ENCODE data around the gene ADM5. TPM values are rescaled to one million over a fixed set of nuclear protein-coding genes. Genes with fewer than 3 reads are reported as not detected.

ADM5 gene
- polyA plus RNA-seq, 1 of the 3 experiments (the other 2 are of a cell fraction), result 1.3 TPM

DNA sequence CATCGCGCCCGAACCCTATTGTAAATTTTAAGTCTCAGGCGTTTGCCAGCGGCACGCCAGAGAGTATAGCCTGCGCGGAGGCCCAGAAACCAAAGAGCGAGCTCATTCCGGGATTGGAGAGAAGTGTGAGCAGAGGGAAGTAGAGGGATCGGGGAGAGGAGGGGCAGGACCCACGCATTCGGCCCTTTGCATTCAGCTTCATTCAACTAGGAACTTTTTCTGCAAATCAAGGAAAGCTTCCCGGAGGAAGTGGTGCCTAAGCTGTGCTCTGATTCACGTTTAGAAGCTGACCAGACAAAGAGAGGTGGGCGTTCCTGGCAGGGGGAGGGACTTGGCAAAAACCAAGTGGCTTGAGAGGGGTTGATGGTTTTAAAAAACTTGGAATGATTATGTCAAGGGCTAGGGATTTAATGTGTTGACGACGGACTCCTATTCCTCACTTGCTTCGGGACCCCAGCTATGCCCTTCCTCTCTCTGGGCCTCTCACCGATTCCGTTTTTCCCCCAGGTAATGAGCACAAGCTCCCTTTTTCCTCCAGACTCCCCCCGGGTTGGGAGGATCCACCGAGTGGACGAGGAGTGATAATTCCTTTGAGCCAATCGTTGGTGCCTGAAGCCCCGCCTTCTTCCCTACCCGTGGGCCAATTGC is 13.1 kb upstream of the ADM5 start:
- ChIA-PET CTCF (interaction anchor here (0.5 to 8.8 kb wide), 9 partner anchors 9 to 143 kb away, joined by 3 to 78 read pairs (median 4); partner anchors contain the start of genes ADM5, BCL2L12, CPT1C and IRF3), POLR2A (interaction anchor here (1.0 to 2.2 kb wide), 8 partner anchors 10 to 214 kb away, joined by 3 to 15 read pairs (median 7); partner anchors contain the start of genes BCL2L12, CPT1C, IRF3 and NOSIP)
- peak overlapping the region; percentile 38 to 46 for H3K4me3 ChIP-seq (ENCODE audit: low read depth in 2 of 2, low read length in 1 of 2)
- no peaks in the 10 kb centered on the region for H3K27me3 ChIP-seq (ENCODE audit: insufficient read depth)
- DNase-seq, result peak; percentile 83
- H3K9me2 ChIP-seq, result no peaks in the 10 kb centered on the region
- H3K9me3 ChIP-seq, result no peaks in the 10 kb centered on the region
- H3K4me2 ChIP-seq, result peak overlapping the region; percentile 45
- H3K4me1 ChIP-seq (ENCODE audit: control insufficient read depth in 1 of 2, insufficient read depth in 2 of 2, low read depth in 1 of 2, low read length in 1 of 2), result peaks cover 24 to 31% of the 10 kb centered on the region in 2 experiments; a peak in 3 of 4 replicates
- H3K27ac ChIP-seq (ENCODE audit: low read depth in 2 of 2, low read length in 1 of 2), result peak overlapping the region; percentile 85 to 95
- H3K36me3 ChIP-seq (replicated peaks in 1 of 2; ENCODE audit: control insufficient read depth in 1 of 2, insufficient read depth in 2 of 2, low read length in 1 of 2), result peaks cover 2 to 5% of the 10 kb centered on the region in 2 experiments
- peaks cover 41% of the 10 kb centered on the region for H3K79me2 ChIP-seq (ENCODE audit: insufficient read depth)
- peak overlapping the region; percentile 73 for H3K9ac ChIP-seq
- peak overlapping the region; percentile 84; the same call in 1 of the 2 replicates for H2AFZ ChIP-seq (ENCODE audit: low read depth)
- peaks cover 22% of the 10 kb centered on the region for H3F3A ChIP-seq (replicated peaks; ENCODE audit: insufficient read depth)
- peaks cover 35% of the 10 kb centered on the region for H4K20me1 ChIP-seq (ENCODE audit: insufficient read depth)
- WGBS (ENCODE audit: low lambda C conversion rate), result 10% methylated on average over 27 of the region's 27 CpGs
- TF ChIP-seq FOXM1 (IDR thresholded peaks at IDR 0.05; ENCODE audit: low read depth) (no peak), PBX3 (IDR thresholded peaks at IDR 0.05) (no peak), USF1 (IDR thresholded peaks at IDR 0.05; ENCODE audit: borderline replicate concordance, low read depth) (no peak), NRF1 (IDR thresholded peaks at IDR 0.05; ENCODE audit: low read depth, low read length) (no peak), TAF1 (IDR thresholded peaks at IDR 0.05; ENCODE audit: borderline replicate concordance, low read depth, low read length) (peak; percentile 11), CHD2 (IDR thresholded peaks at IDR 0.05; ENCODE audit: low read length, partially characterized antibody) (no peak), SIN3A (IDR thresholded peaks at IDR 0.05; ENCODE audit: borderline replicate concordance, low read depth, low read length) (no peak), RFX5 (IDR thresholded peaks at IDR 0.05; ENCODE audit: low read length) (no peak), RXRA (IDR thresholded peaks at IDR 0.05; ENCODE audit: borderline replicate concordance, low read depth) (no peak), FOSL2 (IDR thresholded peaks at IDR 0.05; ENCODE audit: borderline replicate concordance, low read depth) (peak; percentile 38; the same call in 1 of the 2 replicates), EP300 (IDR thresholded peaks at IDR 0.05; ENCODE audit: borderline replicate concordance in 1 of 2, low read depth in 1 of 2, low read length in 1 of 2) (peak; percentile 15 to 44; a peak in 1 of 4 replicates), GATA2 (CRISPR knock-in tag; IDR thresholded peaks at IDR 0.05) (no peak), POLR2AphosphoS5 (IDR thresholded peaks at IDR 0.05; ENCODE audit: low read depth, low read length) (peak; percentile 24; the same call in 1 of the 2 replicates), ZBTB33 (IDR thresholded peaks at IDR 0.05; ENCODE audit: borderline replicate concordance, low read depth) (no peak), MEF2A (IDR thresholded peaks at IDR 0.05; ENCODE audit: borderline replicate concordance, low read depth) (no peak), TCF12 (IDR thresholded peaks at IDR 0.05) (no peak), NFIC (IDR thresholded peaks at IDR 0.05; ENCODE audit: borderline replicate concordance) (no peak)
- TF ChIP-seq, protein P1, sequence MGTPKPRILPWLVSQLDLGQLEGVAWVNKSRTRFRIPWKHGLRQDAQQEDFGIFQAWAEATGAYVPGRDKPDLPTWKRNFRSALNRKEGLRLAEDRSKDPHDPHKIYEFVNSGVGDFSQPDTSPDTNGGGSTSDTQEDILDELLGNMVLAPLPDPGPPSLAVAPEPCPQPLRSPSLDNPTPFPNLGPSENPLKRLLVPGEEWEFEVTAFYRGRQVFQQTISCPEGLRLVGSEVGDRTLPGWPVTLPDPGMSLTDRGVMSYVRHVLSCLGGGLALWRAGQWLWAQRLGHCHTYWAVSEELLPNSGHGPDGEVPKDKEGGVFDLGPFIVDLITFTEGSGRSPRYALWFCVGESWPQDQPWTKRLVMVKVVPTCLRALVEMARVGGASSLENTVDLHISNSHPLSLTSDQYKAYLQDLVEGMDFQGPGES (IDR thresholded peaks at IDR 0.05; ENCODE audit: low read depth, low read length), result no peak
- TF ChIP-seq, protein P2, sequence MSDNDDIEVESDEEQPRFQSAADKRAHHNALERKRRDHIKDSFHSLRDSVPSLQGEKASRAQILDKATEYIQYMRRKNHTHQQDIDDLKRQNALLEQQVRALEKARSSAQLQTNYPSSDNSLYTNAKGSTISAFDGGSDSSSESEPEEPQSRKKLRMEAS (IDR thresholded peaks at IDR 0.05; ENCODE audit: low read depth), result 0 out of 2 replicates have a peak, but pooled peaks have one; percentile 37
- TF ChIP-seq, protein P3, sequence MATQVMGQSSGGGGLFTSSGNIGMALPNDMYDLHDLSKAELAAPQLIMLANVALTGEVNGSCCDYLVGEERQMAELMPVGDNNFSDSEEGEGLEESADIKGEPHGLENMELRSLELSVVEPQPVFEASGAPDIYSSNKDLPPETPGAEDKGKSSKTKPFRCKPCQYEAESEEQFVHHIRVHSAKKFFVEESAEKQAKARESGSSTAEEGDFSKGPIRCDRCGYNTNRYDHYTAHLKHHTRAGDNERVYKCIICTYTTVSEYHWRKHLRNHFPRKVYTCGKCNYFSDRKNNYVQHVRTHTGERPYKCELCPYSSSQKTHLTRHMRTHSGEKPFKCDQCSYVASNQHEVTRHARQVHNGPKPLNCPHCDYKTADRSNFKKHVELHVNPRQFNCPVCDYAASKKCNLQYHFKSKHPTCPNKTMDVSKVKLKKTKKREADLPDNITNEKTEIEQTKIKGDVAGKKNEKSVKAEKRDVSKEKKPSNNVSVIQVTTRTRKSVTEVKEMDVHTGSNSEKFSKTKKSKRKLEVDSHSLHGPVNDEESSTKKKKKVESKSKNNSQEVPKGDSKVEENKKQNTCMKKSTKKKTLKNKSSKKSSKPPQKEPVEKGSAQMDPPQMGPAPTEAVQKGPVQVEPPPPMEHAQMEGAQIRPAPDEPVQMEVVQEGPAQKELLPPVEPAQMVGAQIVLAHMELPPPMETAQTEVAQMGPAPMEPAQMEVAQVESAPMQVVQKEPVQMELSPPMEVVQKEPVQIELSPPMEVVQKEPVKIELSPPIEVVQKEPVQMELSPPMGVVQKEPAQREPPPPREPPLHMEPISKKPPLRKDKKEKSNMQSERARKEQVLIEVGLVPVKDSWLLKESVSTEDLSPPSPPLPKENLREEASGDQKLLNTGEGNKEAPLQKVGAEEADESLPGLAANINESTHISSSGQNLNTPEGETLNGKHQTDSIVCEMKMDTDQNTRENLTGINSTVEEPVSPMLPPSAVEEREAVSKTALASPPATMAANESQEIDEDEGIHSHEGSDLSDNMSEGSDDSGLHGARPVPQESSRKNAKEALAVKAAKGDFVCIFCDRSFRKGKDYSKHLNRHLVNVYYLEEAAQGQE (IDR thresholded peaks at IDR 0.05; ENCODE audit: low read depth, low read length), result no peak
- TF ChIP-seq, protein P4, sequence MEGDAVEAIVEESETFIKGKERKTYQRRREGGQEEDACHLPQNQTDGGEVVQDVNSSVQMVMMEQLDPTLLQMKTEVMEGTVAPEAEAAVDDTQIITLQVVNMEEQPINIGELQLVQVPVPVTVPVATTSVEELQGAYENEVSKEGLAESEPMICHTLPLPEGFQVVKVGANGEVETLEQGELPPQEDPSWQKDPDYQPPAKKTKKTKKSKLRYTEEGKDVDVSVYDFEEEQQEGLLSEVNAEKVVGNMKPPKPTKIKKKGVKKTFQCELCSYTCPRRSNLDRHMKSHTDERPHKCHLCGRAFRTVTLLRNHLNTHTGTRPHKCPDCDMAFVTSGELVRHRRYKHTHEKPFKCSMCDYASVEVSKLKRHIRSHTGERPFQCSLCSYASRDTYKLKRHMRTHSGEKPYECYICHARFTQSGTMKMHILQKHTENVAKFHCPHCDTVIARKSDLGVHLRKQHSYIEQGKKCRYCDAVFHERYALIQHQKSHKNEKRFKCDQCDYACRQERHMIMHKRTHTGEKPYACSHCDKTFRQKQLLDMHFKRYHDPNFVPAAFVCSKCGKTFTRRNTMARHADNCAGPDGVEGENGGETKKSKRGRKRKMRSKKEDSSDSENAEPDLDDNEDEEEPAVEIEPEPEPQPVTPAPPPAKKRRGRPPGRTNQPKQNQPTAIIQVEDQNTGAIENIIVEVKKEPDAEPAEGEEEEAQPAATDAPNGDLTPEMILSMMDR (IDR thresholded peaks at IDR 0.05), result no peak
